Measurements from ENCODE around the gene SCAPER. TPM values are rescaled to one million over a fixed set of nuclear protein-coding genes. Genes with fewer than 3 reads are reported as not detected.
"Not testable (repeated sequence)": the region's sequence is repeated elsewhere in the genome, so short reads cannot be mapped to it uniquely, and the experiment has no call there.

Gene SCAPER
- total RNA-seq, 1 donor from 2014 or later = 56.9 TPM

DNA sequence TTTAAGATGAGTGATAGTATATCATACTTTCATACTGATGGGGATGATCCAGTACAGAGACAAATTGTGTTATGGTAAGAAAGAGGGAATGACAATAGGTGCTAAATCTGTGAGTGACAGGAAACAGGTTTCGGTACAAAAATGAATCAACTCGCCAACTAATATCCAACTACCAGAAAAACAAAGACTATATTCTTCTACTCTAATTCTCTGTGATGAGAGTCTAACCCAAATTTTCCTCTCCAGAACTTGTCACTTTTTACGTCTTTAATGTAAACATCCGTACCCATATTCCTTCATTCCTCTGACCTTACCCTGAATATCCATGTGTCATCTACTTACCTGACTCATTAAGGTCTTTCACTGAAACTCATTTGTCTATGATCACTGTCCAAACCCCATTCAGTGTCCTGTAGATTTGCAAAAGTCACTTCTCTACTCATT, 39.6 kb downstream of the SCAPER start:
- Histone ChIP-seq H3K36me3 (ENCODE audit: control insufficient read depth in 3 of 3, insufficient read depth in 3 of 3, low read length in 3 of 3) (no peaks in the 10 kb centered on the region), H3K4me3 (ENCODE audit: low read length in 3 of 3) (no peak overlapping the region), H3K27ac (ENCODE audit: low read depth, low read length) (no peak overlapping the region)

DNA sequence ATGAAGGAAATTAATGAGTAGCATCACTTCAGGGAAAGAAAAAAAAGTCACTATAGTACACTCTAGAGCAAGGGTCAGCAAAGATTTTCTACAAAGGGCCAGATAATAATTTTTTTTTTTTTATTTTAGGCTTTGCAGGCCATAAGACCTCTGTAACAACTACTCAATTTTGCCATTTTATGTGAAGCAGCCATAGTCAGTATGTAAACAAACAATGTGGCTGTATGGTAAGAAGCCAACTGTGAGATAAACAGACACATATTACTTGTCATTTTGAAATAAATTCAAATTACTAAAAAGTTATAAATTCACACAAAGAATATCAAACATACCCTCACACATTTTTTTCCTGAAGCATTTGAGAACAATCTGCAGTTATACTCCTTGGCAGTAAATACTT, 40.6 kb downstream of the SCAPER start:
- peaks cover 6 to 8% (median 7%) of the 10 kb centered on the region in 3 donors for H3K4me1 ChIP-seq (ENCODE audit: control insufficient read depth in 3 of 3, insufficient read depth in 3 of 3, low read length in 3 of 3)
- H3K36me3 ChIP-seq (ENCODE audit: control insufficient read depth in 3 of 3, insufficient read depth in 3 of 3, low read length in 3 of 3) = no peaks in the 10 kb centered on the region
- H3K9me3 ChIP-seq (ENCODE audit: control insufficient read depth in 3 of 3, low read length in 3 of 3) = no peaks in the 10 kb centered on the region
- no peaks in the 10 kb centered on the region for H3K27me3 ChIP-seq (ENCODE audit: control insufficient read depth in 3 of 3, insufficient read depth in 3 of 3, low read length in 3 of 3)
- no peak overlapping the region for H3K27ac ChIP-seq (ENCODE audit: low read depth, low read length)
- no peak overlapping the region for H3K4me3 ChIP-seq (ENCODE audit: low read length in 3 of 3)
- no peak overlapping the region for H3K9ac ChIP-seq (ENCODE audit: low read depth in 1 of 3, low read length in 3 of 3)

More for the DNA sequence above, 39.6 kb downstream of the SCAPER start:
- H3K4me1 ChIP-seq (ENCODE audit: control insufficient read depth in 3 of 3, insufficient read depth in 3 of 3, low read length in 3 of 3) = peaks cover 6 to 8% (median 7%) of the 10 kb centered on the region in 3 donors
- no peak overlapping the region for H3K9ac ChIP-seq (ENCODE audit: low read depth in 1 of 3, low read length in 3 of 3)
- no peaks in the 10 kb centered on the region for H3K9me3 ChIP-seq (ENCODE audit: control insufficient read depth in 3 of 3, low read length in 3 of 3)
- no peaks in the 10 kb centered on the region for H3K27me3 ChIP-seq (ENCODE audit: control insufficient read depth in 3 of 3, insufficient read depth in 3 of 3, low read length in 3 of 3)

DNA sequence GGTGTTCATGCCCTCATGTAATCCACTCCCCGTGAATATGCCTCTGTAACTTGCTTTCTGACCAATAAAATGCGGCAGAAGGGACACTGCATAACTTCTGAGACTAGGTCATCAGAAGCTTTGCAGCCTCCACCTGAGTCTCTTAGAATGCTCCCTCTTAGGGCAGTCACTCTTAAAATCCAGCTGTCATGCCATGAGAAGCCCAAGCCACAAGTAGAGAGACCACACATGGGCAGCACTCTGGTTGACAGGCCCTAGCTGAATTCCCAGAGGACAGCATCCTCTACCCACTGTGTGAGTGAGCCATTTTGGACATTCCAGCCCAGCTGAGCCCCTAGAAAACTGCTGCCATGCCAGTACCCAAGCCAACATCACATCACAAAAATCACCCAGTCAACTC, 41.4 kb downstream of the SCAPER start:
- Histone ChIP-seq H3K9ac (ENCODE audit: low read depth in 1 of 3, low read length in 3 of 3) (no peak overlapping the region), H3K4me1 (ENCODE audit: control insufficient read depth in 3 of 3, insufficient read depth in 3 of 3, low read length in 3 of 3) (peaks cover 6 to 8% (median 7%) of the 10 kb centered on the region in 3 donors), H3K4me3 (ENCODE audit: low read length in 3 of 3) (no peak overlapping the region), H3K36me3 (ENCODE audit: control insufficient read depth in 3 of 3, insufficient read depth in 3 of 3, low read length in 3 of 3) (no peaks in the 10 kb centered on the region), H3K9me3 (ENCODE audit: control insufficient read depth in 3 of 3, low read length in 3 of 3) (no peaks in the 10 kb centered on the region), H3K27ac (ENCODE audit: low read depth, low read length) (no peak overlapping the region), H3K27me3 (ENCODE audit: control insufficient read depth in 3 of 3, insufficient read depth in 3 of 3, low read length in 3 of 3) (no peaks in the 10 kb centered on the region)

DNA sequence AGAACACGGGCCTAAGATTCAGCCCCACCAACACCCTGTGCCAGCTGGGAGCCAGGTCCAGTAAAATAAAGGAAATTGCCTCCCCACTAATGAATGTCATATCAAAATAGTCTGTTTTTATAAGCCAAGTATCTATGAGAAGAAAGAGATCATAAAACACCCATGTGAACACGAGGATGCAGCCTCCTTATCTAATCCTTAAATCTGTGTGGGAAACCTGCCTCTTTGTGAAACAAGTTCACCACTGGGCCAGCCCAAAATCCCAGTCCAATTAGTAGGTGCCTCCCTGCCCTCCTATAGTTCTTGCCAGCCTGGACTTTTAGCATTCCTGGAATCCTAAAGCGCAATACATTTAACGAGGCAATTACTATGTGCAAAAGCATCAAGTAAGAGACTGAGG, 42.0 kb downstream of the SCAPER start:
- Histone ChIP-seq H3K4me3 (ENCODE audit: low read length in 3 of 3) (no peak overlapping the region), H3K4me1 (ENCODE audit: control insufficient read depth in 3 of 3, insufficient read depth in 3 of 3, low read length in 3 of 3) (peaks cover 6 to 8% (median 7%) of the 10 kb centered on the region in 3 donors), H3K36me3 (ENCODE audit: control insufficient read depth in 3 of 3, insufficient read depth in 3 of 3, low read length in 3 of 3) (no peaks in the 10 kb centered on the region), H3K9me3 (ENCODE audit: control insufficient read depth in 3 of 3, low read length in 3 of 3) (no peaks in the 10 kb centered on the region), H3K27me3 (ENCODE audit: control insufficient read depth in 3 of 3, insufficient read depth in 3 of 3, low read length in 3 of 3) (no peaks in the 10 kb centered on the region), H3K9ac (ENCODE audit: low read depth in 1 of 3, low read length in 3 of 3) (no peak overlapping the region), H3K27ac (ENCODE audit: low read depth, low read length) (no peak overlapping the region)

DNA sequence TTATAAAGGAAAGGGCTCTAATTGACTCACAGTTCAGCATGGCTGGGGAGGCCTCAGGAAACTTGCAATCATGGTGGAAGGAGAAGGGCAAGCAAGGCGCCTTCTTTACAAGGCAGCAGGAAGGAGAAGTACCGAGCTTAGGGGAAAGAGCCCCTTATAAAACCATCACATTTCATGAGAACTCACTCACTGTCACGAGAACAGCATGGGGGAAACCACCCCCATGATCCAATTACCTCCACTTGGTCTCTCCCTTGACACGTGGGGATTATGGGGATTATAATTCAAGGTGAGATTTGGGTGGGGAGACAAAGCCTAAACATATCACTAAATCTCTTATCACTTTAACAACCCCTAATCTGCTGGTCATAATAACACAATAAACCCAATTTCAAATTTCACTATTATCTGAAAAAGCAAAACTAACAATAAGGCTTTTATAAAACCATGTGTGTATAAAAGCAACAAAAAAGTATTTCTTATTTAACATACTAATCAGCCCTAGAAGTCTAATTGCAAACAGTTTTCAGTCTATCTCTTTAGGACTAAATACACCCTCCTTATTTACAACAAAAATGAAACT, 43.2 kb downstream of the SCAPER start:
- Histone ChIP-seq H3K4me3 (ENCODE audit: low read length in 3 of 3) (no peak overlapping the region), H3K36me3 (ENCODE audit: control insufficient read depth in 3 of 3, insufficient read depth in 3 of 3, low read length in 3 of 3) (no peaks in the 10 kb centered on the region), H3K9ac (ENCODE audit: low read depth in 1 of 3, low read length in 3 of 3) (no peak overlapping the region), H3K27ac (ENCODE audit: low read depth, low read length) (no peak overlapping the region), H3K9me3 (ENCODE audit: control insufficient read depth in 3 of 3, low read length in 3 of 3) (no peaks in the 10 kb centered on the region), H3K4me1 (ENCODE audit: control insufficient read depth in 3 of 3, insufficient read depth in 3 of 3, low read length in 3 of 3) (peaks cover 6 to 8% (median 7%) of the 10 kb centered on the region in 3 donors), H3K27me3 (ENCODE audit: control insufficient read depth in 3 of 3, insufficient read depth in 3 of 3, low read length in 3 of 3) (no peaks in the 10 kb centered on the region)

DNA sequence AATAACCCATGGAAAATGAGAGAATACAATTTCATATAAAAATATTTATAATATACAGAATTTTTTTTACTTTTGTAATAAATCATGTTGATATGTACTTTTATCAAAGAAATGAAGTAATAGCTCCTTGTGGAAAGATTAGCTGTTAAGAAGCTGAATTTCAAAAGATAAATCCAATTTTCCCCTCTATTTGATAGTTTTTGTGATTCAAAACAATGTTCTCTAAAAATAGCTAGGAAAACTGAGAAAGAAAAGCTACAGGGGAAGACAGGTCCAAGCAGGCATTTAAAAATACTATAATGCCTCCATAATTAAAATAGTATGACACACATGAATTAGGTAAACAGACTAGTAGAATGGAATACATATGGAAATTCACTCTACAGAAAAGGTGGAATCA, 44.9 kb downstream of the SCAPER start:
- Histone ChIP-seq H3K27ac (ENCODE audit: low read depth, low read length) (no peak overlapping the region), H3K9me3 (ENCODE audit: control insufficient read depth in 3 of 3, low read length in 3 of 3) (no peaks in the 10 kb centered on the region), H3K4me3 (ENCODE audit: low read length in 3 of 3) (no peak overlapping the region), H3K36me3 (ENCODE audit: control insufficient read depth in 3 of 3, insufficient read depth in 3 of 3, low read length in 3 of 3) (no peaks in the 10 kb centered on the region), H3K27me3 (ENCODE audit: control insufficient read depth in 3 of 3, insufficient read depth in 3 of 3, low read length in 3 of 3) (no peaks in the 10 kb centered on the region), H3K4me1 (ENCODE audit: control insufficient read depth in 3 of 3, insufficient read depth in 3 of 3, low read length in 3 of 3) (peaks cover 0 to 2% (median 0%) of the 10 kb centered on the region in 3 donors), H3K9ac (ENCODE audit: low read depth in 1 of 3, low read length in 3 of 3) (no peak overlapping the region)

DNA sequence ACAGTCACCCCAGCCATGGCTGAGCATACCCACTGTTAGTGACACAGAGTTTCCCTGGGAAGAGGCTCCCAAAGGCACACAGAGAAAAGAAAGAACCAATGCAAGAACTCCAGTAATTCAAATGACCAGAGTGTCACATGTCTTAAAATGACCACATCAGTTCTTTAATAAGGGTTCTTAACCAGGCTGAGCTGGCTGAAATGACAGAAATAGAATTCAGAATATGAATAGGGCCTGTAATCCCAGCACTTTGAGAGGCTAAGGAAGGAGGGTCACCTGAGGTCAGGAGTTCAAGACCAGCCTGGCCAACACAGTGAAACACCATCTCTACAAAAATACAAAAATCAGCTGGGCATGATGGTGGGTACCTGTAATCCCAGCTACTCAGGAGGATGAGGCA, 54.8 kb downstream of the SCAPER start:
- H3K27ac ChIP-seq (ENCODE audit: low read depth, low read length); H3K36me3 ChIP-seq (ENCODE audit: control insufficient read depth in 3 of 3, insufficient read depth in 3 of 3, low read length in 3 of 3); H3K4me1 ChIP-seq (ENCODE audit: control insufficient read depth in 3 of 3, insufficient read depth in 3 of 3, low read length in 3 of 3); H3K9me3 ChIP-seq (ENCODE audit: control insufficient read depth in 3 of 3, low read length in 3 of 3); H3K27me3 ChIP-seq (ENCODE audit: control insufficient read depth in 3 of 3, insufficient read depth in 3 of 3, low read length in 3 of 3); H3K9ac ChIP-seq (ENCODE audit: low read depth in 1 of 3, low read length in 3 of 3); H3K4me3 ChIP-seq (ENCODE audit: low read length in 3 of 3): not testable (repeated sequence)

DNA sequence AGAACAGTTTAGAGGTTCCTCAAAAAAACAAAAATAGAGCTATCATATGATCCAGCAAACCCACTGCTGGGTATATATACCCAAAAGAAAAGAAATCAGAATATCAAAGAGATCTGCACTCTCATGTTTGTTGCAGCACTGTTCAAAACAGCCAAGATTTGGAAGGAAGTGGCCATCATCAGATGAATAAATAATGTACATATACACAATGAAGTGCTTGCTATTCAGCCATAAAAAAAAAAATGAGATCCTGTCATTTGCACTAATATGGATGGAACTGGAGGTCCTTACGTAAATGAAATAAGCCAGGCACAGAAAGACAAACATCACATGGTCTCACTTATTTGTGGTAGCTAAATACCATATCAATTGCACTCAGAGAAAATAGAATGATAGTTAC, 58.4 kb downstream of the SCAPER start:
- Histone ChIP-seq H3K27me3 (ENCODE audit: control insufficient read depth in 3 of 3, insufficient read depth in 3 of 3, low read length in 3 of 3) (no peaks in the 10 kb centered on the region), H3K4me1 (ENCODE audit: control insufficient read depth in 3 of 3, insufficient read depth in 3 of 3, low read length in 3 of 3) (no peaks in the 10 kb centered on the region), H3K4me3 (ENCODE audit: low read length in 3 of 3) (no peak overlapping the region), H3K9ac (ENCODE audit: low read depth in 1 of 3, low read length in 3 of 3) (no peak overlapping the region), H3K9me3 (ENCODE audit: control insufficient read depth in 3 of 3, low read length in 3 of 3) (peaks cover 0 to 2% (median 0%) of the 10 kb centered on the region in 3 donors), H3K27ac (ENCODE audit: low read depth, low read length) (no peak overlapping the region), H3K36me3 (ENCODE audit: control insufficient read depth in 3 of 3, insufficient read depth in 3 of 3, low read length in 3 of 3) (peaks cover 0 to 3% (median 0%) of the 10 kb centered on the region in 3 donors)

DNA sequence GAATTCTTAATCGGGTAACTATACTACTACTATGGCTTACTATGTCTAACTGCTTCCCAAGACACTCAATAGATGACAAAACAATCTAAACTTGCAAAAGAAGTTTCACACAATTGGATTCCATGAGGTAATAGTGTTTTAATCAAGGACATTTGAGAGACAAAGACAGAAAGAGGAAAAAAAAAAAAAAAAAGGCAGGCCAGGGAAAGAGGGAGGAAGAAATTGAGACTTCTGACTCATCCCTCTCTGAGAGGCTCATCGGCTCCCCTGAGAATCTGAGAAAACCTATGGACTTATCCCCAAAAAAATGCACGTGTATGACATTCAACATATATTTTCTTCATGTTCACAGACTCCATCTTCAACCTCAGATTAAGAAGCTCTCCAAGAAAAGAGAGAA, 61.0 kb downstream of the SCAPER start:
- no peaks in the 10 kb centered on the region for H3K36me3 ChIP-seq (ENCODE audit: control insufficient read depth in 3 of 3, insufficient read depth in 3 of 3, low read length in 3 of 3)

DNA sequence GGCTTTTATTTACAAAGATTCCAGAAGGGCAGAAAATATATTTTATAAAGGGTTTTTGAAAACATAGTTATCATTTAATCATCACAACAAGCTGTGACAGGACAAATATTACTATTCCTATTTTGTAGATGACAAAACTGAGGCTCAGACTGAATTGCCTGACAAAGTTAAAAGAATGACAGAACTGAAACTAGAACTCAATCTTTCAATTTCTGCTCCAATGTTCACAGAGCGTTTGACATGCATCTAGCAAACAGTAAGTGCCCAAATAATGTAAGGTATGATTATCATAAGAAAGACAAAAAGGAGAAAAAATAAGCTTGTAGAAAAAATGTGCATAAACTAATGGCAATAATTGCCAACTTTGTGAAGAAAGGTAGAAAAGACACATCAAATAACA, 61.9 kb downstream of the SCAPER start:
- Histone ChIP-seq H3K4me3 (ENCODE audit: low read length in 3 of 3) (no peak overlapping the region), H3K9ac (ENCODE audit: low read depth in 1 of 3, low read length in 3 of 3) (no peak overlapping the region), H3K9me3 (ENCODE audit: control insufficient read depth in 3 of 3, low read length in 3 of 3) (no peaks in the 10 kb centered on the region), H3K4me1 (ENCODE audit: control insufficient read depth in 3 of 3, insufficient read depth in 3 of 3, low read length in 3 of 3) (no peaks in the 10 kb centered on the region), H3K27ac (ENCODE audit: low read depth, low read length) (no peak overlapping the region), H3K27me3 (ENCODE audit: control insufficient read depth in 3 of 3, insufficient read depth in 3 of 3, low read length in 3 of 3) (no peaks in the 10 kb centered on the region), H3K36me3 (ENCODE audit: control insufficient read depth in 3 of 3, insufficient read depth in 3 of 3, low read length in 3 of 3) (no peaks in the 10 kb centered on the region)

More for the DNA sequence above, 61.0 kb downstream of the SCAPER start:
- Histone ChIP-seq H3K27me3 (ENCODE audit: control insufficient read depth in 3 of 3, insufficient read depth in 3 of 3, low read length in 3 of 3) (no peaks in the 10 kb centered on the region), H3K9ac (ENCODE audit: low read depth in 1 of 3, low read length in 3 of 3) (no peak overlapping the region), H3K4me1 (ENCODE audit: control insufficient read depth in 3 of 3, insufficient read depth in 3 of 3, low read length in 3 of 3) (no peaks in the 10 kb centered on the region), H3K9me3 (ENCODE audit: control insufficient read depth in 3 of 3, low read length in 3 of 3) (no peaks in the 10 kb centered on the region), H3K27ac (ENCODE audit: low read depth, low read length) (no peak overlapping the region), H3K4me3 (ENCODE audit: low read length in 3 of 3) (no peak overlapping the region)
